ENCODE measurements around the gene SORCS2.

The SORCS2 gene

GRCh38 chr4:7325541-7325940, 133.2 kb downstream of the SORCS2 start:
- no peak for DNase-seq (ENCODE audit: extremely low read depth, low read depth)
- TF ChIP-seq CTCF (IDR thresholded peaks at IDR 0.05; ENCODE audit: low read depth, low read length): no peak

GRCh38 chr4:7326306-7326692, 134.0 kb downstream of the SORCS2 start:
- no peak for TF ChIP-seq CTCF (IDR thresholded peaks at IDR 0.05; ENCODE audit: low read depth, low read length)
- DNase-seq (ENCODE audit: extremely low read depth, low read depth): no peak

GRCh38 chr4:7326693-7327340, 134.5 kb downstream of the SORCS2 start:
- DNase-seq (ENCODE audit: extremely low read depth, low read depth): no peak
- TF ChIP-seq CTCF (IDR thresholded peaks at IDR 0.05; ENCODE audit: low read depth, low read length): no peak

GRCh38 chr4:7327341-7327885, 135.1 kb downstream of the SORCS2 start:
- no peak for TF ChIP-seq CTCF (IDR thresholded peaks at IDR 0.05; ENCODE audit: low read depth, low read length)
- no peak for DNase-seq (ENCODE audit: extremely low read depth, low read depth)

- TF ChIP-seq CTCF (IDR thresholded peaks at IDR 0.05; ENCODE audit: low read depth, low read length): no peak
- DNase-seq (ENCODE audit: extremely low read depth, low read depth): no peak
These were observed 136.0 kb downstream of the SORCS2 start for GRCh38 chr4:7328162-7328912.

GRCh38 chr4:7328913-7329638, 136.7 kb downstream of the SORCS2 start:
- DNase-seq (ENCODE audit: extremely low read depth, low read depth): peak; percentile 12
- no peak for TF ChIP-seq CTCF (IDR thresholded peaks at IDR 0.05; ENCODE audit: low read depth, low read length)

All from AG09319 (cell line).